K562 (cell line): Measurements from ENCODE around the gene SLC16A14.

ENCODE experiments used
- CREBBP ChIP-seq: IDR thresholded peaks from one replicate; pipeline ENCODE4 v1.6.1; 2012; ENCODE audit warnings: low read depth, mild to moderate bottlenecking, control low read depth, inconsistent platforms, low read length
- ELF2 ChIP-seq: fragments of 250-450 bp; sonication (Bioruptor Pico); IDR thresholded peaks from 2 replicates; pipeline ENCODE4 v1.5.0; 2021; ENCODE audit warnings: mild to moderate bottlenecking
- KLF16 ChIP-seq: IDR thresholded peaks from 2 replicates; pipeline ENCODE4 v1.6.1; 2016; ENCODE audit warnings: antibody characterized with exemption
- MAX ChIP-seq: sonication (generic); formaldehyde crosslinking; IDR thresholded peaks from 2 replicates; pipeline ENCODE4 v1.9.0; 2022; ENCODE audit warnings: mild to moderate bottlenecking, missing genetic modification reagents
- MXD1 ChIP-seq: fragments of 250-450 bp; sonication (Bioruptor Pico); IDR thresholded peaks from 2 replicates; pipeline ENCODE4 v1.8.0; 2021; ENCODE audit warnings: borderline replicate concordance, mild to moderate bottlenecking, moderate library complexity; ENCODE audit not compliant: poor library complexity, severe bottlenecking
- PHF8 ChIP-seq: fragments of 200-600 bp; sonication (generic); IDR thresholded peaks from 2 replicates; pipeline ENCODE4 v1.6.1; 2012; ENCODE audit warnings: mixed run types, mild to moderate bottlenecking, inconsistent platforms, low read length, moderate library complexity, borderline replicate concordance
- POLR2G ChIP-seq: fragments of 200-400 bp; formaldehyde crosslinking; IDR thresholded peaks from 2 replicates; pipeline ENCODE4 v1.6.1; 2017; ENCODE audit warnings: low read depth, mild to moderate bottlenecking, antibody characterized with exemption, low read length, moderate library complexity
- RBM39 ChIP-seq: fragments of 200-400 bp; formaldehyde crosslinking; optimal IDR thresholded peaks from 2 replicates; pipeline ENCODE3; 2018; ENCODE audit warnings: low read depth, low read length
- SAFB ChIP-seq: fragments of 200-400 bp; formaldehyde crosslinking; IDR thresholded peaks from 2 replicates; pipeline ENCODE4 v1.6.1; 2017; ENCODE audit warnings: low read depth, low read length, borderline replicate concordance
- SIN3A ChIP-seq, 2 experiments: fragments of 150-350 bp in 1 of 2; IDR thresholded peaks; 2 replicates each; pipeline ENCODE4 v1.6.1; 2011 to 2016; ENCODE audit warnings: borderline replicate concordance in 2 of 2, low read depth in 2 of 2, low read length in 2 of 2, mild to moderate bottlenecking in 2 of 2, moderate library complexity in 2 of 2; ENCODE audit not compliant: control insufficient read depth in 1 of 2
- SREBF2 ChIP-seq: sonication (generic); formaldehyde crosslinking; IDR thresholded peaks from 2 replicates; pipeline ENCODE4 v1.4.0; 2020; ENCODE audit warnings: mild to moderate bottlenecking, missing genetic modification reagents
- YY1 ChIP-seq, 3 experiments: IDR thresholded peaks; 2 replicates each; pipeline ENCODE4 v1.6.1; 2011; ENCODE audit warnings: low read length in 2 of 3, mild to moderate bottlenecking in 2 of 3, moderate library complexity in 2 of 3, borderline replicate concordance in 1 of 3, control low read depth in 1 of 3, low read depth in 1 of 3; ENCODE audit not compliant: insufficient read depth in 3 of 3, insufficient replicate concordance in 2 of 3, control insufficient read depth in 1 of 3, insufficient read length in 1 of 3; ENCODE audit errors: extremely low read depth in 1 of 3
- ZNF217 ChIP-seq: sonication (generic); formaldehyde crosslinking; IDR thresholded peaks from 2 replicates; pipeline ENCODE4 v1.8.0; 2022; ENCODE audit warnings: mild to moderate bottlenecking, missing genetic modification reagents
- ZNF449 ChIP-seq: fragments of 250-450 bp; sonication (Bioruptor Pico); IDR thresholded peaks from 2 replicates; pipeline ENCODE4 v1.8.0; 2022; ENCODE audit warnings: moderate library complexity, mild to moderate bottlenecking, inconsistent platforms

- TF ChIP-seq MAX (CRISPR knock-in tag) = no peak
- TF ChIP-seq PHF8 = no peak
- TF ChIP-seq ZNF217 (CRISPR knock-in tag) = no peak
- TF ChIP-seq ZNF449 (CRISPR knock-in tag) = no peak
- no peak for TF ChIP-seq MXD1 (CRISPR knock-in tag)
- TF ChIP-seq SIN3A (IDR thresholded peaks at IDR 0.05; ENCODE audit: borderline replicate concordance in 2 of 2, control insufficient read depth in 1 of 2, low read depth in 2 of 2, low read length in 2 of 2) = no peak
- no peak for TF ChIP-seq KLF16
- TF ChIP-seq SREBF2 (CRISPR knock-in tag) = no peak
- no peak for TF ChIP-seq ELF2 (CRISPR knock-in tag)
- no peak for TF ChIP-seq POLR2G
- no peak for TF ChIP-seq YY1 (IDR thresholded peaks at IDR 0.05; ENCODE audit: borderline replicate concordance in 1 of 3, control insufficient read depth in 1 of 3, extremely low read depth in 1 of 3, insufficient read depth in 3 of 3, insufficient read length in 1 of 3, insufficient replicate concordance in 2 of 3, low read depth in 1 of 3, low read length in 2 of 3)
- TF ChIP-seq SAFB = no peak
- TF ChIP-seq CREBBP = no peak
- no peak for TF ChIP-seq RBM39
These were observed 25.7 kb downstream of the SLC16A14 start for GRCh38 chr2:230043025-230043424.
